Right lobe of liver (tissue), 4 donors: ENCODE data around the gene CALD1.

ENCODE experiments used
- POLR2A ChIP-seq: fragments of 450-650 bp; IDR thresholded peaks from one replicate; pipeline ENCODE4 v1.6.1; 2017; ENCODE audit warnings: antibody characterized with exemption, mild to moderate bottlenecking
- TF ChIP-seq, protein P1 (sequence below), 4 donors: fragments of 200-600 bp in 3 of 4; fragments of 450-650 bp in 1 of 4; IDR thresholded peaks; one replicate each; pipeline versions ENCODE4 v1.5.1 to v1.8.0; 2016 to 2022; ENCODE audit warnings: antibody characterized with exemption in 4 of 4, mild to moderate bottlenecking in 2 of 4
- donor health status: DM: no; HTN: no; CAD: no.
- donor health status: DM: no; HTN: no; CAD: no.
- donor health status: DM: no; HTN: yes; CAD: no.

DNA sequence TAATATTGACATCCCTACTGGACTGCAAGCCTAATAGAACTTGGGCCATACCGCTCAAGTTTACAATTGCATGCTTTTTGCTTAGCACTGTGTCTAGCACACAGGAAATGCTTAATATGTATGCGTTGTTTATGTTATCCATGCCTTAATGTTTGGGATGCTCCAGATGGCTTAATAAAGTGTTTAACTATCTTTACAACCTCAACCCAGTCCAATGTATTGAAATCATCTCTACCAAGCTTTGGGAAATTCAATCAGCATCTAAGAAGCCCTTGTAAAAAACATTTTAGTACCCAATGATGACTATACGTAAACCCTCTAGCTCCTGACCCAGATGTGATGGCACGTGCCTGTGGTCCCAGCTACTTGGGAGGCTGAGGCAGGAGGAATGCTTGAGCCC, 40.0 kb downstream of the CALD1 start:
- TF ChIP-seq, protein P1, sequence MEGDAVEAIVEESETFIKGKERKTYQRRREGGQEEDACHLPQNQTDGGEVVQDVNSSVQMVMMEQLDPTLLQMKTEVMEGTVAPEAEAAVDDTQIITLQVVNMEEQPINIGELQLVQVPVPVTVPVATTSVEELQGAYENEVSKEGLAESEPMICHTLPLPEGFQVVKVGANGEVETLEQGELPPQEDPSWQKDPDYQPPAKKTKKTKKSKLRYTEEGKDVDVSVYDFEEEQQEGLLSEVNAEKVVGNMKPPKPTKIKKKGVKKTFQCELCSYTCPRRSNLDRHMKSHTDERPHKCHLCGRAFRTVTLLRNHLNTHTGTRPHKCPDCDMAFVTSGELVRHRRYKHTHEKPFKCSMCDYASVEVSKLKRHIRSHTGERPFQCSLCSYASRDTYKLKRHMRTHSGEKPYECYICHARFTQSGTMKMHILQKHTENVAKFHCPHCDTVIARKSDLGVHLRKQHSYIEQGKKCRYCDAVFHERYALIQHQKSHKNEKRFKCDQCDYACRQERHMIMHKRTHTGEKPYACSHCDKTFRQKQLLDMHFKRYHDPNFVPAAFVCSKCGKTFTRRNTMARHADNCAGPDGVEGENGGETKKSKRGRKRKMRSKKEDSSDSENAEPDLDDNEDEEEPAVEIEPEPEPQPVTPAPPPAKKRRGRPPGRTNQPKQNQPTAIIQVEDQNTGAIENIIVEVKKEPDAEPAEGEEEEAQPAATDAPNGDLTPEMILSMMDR (IDR thresholded peaks at IDR 0.05): no peak
- no peak for TF ChIP-seq POLR2A
